ENCODE data around the gene FOSL1. TPM values are rescaled to one million over a fixed set of nuclear protein-coding genes. Genes with fewer than 3 reads are reported as not detected.
"Not testable (repeated sequence)": the region's sequence is repeated elsewhere in the genome, so short reads cannot be mapped to it uniquely, and the experiment has no call there.

FOSL1 gene
- total RNA-seq, 1 experiment from 2014 or later, result 58.8 TPM

DNA sequence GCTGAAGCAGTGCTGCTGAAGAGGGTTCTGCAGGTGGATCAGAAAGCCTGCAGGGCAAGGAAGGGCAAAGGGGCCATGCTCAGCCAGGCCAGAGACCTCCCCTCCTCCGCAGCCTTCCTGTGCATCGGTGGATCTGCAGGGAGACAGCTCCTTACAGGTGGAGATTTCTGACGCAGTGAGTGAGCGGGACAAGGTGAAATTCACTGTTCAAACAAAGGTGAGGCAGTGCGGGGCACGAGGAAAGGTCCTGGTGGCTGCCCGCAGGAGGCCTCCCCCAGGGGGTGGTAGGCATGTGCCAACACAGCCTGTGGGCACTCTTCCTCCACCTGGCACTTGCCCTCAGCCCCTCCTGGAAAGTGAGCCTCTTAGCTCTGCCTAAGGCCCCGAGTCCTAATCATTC is 50.8 kb downstream of the FOSL1 start:
- TF ChIP-seq, protein P1, sequence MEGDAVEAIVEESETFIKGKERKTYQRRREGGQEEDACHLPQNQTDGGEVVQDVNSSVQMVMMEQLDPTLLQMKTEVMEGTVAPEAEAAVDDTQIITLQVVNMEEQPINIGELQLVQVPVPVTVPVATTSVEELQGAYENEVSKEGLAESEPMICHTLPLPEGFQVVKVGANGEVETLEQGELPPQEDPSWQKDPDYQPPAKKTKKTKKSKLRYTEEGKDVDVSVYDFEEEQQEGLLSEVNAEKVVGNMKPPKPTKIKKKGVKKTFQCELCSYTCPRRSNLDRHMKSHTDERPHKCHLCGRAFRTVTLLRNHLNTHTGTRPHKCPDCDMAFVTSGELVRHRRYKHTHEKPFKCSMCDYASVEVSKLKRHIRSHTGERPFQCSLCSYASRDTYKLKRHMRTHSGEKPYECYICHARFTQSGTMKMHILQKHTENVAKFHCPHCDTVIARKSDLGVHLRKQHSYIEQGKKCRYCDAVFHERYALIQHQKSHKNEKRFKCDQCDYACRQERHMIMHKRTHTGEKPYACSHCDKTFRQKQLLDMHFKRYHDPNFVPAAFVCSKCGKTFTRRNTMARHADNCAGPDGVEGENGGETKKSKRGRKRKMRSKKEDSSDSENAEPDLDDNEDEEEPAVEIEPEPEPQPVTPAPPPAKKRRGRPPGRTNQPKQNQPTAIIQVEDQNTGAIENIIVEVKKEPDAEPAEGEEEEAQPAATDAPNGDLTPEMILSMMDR (conservative IDR thresholded peaks at IDR 0.05), result no peak
- no peak for TF ChIP-seq EZH2 (IDR thresholded peaks at IDR 0.05; ENCODE audit: low read depth)
- BruUV-seq (replicated peaks), result no TSS peak
- no peaks in the 10 kb centered on the region for H3K4me1 ChIP-seq (replicated peaks; ENCODE audit: insufficient read depth)

DNA sequence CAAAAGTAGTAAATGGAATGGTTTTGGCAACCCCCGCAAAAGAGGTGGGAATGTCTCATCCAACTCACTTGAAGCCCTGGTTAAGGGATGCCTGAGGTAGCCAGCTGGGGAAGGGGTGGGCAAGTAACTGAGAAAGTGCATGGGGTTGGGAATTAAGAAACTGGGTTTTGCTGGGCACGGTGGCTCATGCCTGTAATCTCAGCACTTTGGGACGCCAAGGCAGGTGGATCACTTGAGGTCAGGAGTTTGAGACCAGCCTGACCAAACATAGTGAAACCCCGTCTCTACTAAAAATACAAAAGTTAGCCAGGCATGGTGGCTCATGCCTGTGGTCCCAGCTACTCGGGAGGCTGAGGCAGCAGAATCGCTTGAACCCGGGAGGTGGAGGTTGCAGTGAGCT is 51.5 kb downstream of the FOSL1 start:
- H3K36me3 ChIP-seq (ENCODE audit: low read depth); DNase-seq; BruUV-seq (replicated peaks); H2AFZ ChIP-seq; H3K4me2 ChIP-seq; H3K27ac ChIP-seq; H3K9me2 ChIP-seq (ENCODE audit: insufficient read depth); H3K27me3 ChIP-seq (ENCODE audit: insufficient read depth, low read depth); H3K79me2 ChIP-seq (ENCODE audit: low read depth); intact Hi-C loops (cut with micrococcal nuclease; ENCODE audit: unreplicated experiment); H3K9me3 ChIP-seq (ENCODE audit: insufficient read depth, low read depth); H3K4me3 ChIP-seq; H4K20me1 ChIP-seq (ENCODE audit: insufficient read depth); H3K4me1 ChIP-seq (replicated peaks; ENCODE audit: insufficient read depth): not testable (repeated sequence)
- CTCF ChIA-PET, result interaction anchor here (0.6 to 1.1 kb wide), 3 partner anchors 25 to 259 kb away, joined by 3 read pairs; no protein-coding TSS in a partner anchor
- H3F3A ChIP-seq (ENCODE audit: insufficient read depth, low read depth), result peaks cover 43% of the 10 kb centered on the region
- POLR2A ChIA-PET (ENCODE audit: unreplicated experiment), result interaction anchor here (0.7 kb wide), 1 partner anchor 233 kb away, joined by 6 read pairs; the partner anchor contains the start of gene PCNX3

More for the DNA sequence above, 50.8 kb downstream of the FOSL1 start:
- CTCF ChIA-PET, result interaction anchor here (1.1 kb wide), 1 partner anchor 25 kb away, joined by 3 read pairs; no protein-coding TSS in a partner anchor
- POLR2A ChIA-PET (ENCODE audit: unreplicated experiment), result no interaction called here
- peak; percentile 31 to 34 for DNase-seq
- H3K4me3 ChIP-seq, result no peak overlapping the region
- H3K4me2 ChIP-seq, result no peak overlapping the region
- H3K27ac ChIP-seq, result no peak overlapping the region
- H4K20me1 ChIP-seq (ENCODE audit: insufficient read depth), result peaks cover 15% of the 10 kb centered on the region
- peaks cover 10% of the 10 kb centered on the region for H3K79me2 ChIP-seq (ENCODE audit: low read depth)
- H3K9me3 ChIP-seq (ENCODE audit: insufficient read depth, low read depth), result no peaks in the 10 kb centered on the region
- intact Hi-C loops (cut with micrococcal nuclease; ENCODE audit: unreplicated experiment), result no loop called here
- H3K36me3 ChIP-seq (ENCODE audit: low read depth), result peaks cover 8% of the 10 kb centered on the region
- no peaks in the 10 kb centered on the region for H3K9me2 ChIP-seq (ENCODE audit: insufficient read depth)
- no peak overlapping the region for H2AFZ ChIP-seq
- H3F3A ChIP-seq (ENCODE audit: insufficient read depth, low read depth), result peaks cover 43% of the 10 kb centered on the region
- H3K27me3 ChIP-seq (ENCODE audit: insufficient read depth, low read depth), result no peaks in the 10 kb centered on the region

DNA sequence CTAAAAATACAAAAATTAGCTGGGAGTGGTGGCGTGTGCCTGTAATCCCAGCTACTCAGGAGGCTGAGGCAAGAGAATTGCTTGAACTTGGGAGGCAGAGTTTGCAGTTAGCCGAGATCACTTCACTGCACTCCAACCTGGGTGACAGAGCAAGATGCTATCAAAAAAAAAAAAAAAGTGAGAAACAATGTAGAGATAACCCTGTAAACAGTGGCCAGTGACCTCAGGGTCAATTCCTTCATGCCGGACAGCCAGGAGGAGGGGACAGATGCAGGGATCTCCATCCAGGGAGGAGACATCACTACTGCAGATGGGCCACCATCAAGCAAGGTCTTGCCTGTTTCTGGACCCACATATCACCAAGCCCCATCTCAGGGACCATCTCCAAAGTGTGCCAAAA is 52.4 kb downstream of the FOSL1 start:
- CTCF ChIA-PET, result interaction anchor here (0.6 to 1.5 kb wide), 2 partner anchors 11 to 37 kb away, joined by 4 to 6 read pairs; no protein-coding TSS in a partner anchor
- Histone ChIP-seq H3F3A (ENCODE audit: insufficient read depth, low read depth) (peaks cover 40% of the 10 kb centered on the region), H3K36me3 (ENCODE audit: low read depth) (no peaks in the 10 kb centered on the region), H3K27ac (no peak overlapping the region), H2AFZ (no peak overlapping the region), H3K79me2 (ENCODE audit: low read depth) (no peaks in the 10 kb centered on the region), H3K4me2 (no peak overlapping the region), H3K9me3 (ENCODE audit: insufficient read depth, low read depth) (no peaks in the 10 kb centered on the region), H3K27me3 (ENCODE audit: insufficient read depth, low read depth) (no peaks in the 10 kb centered on the region), H3K4me1 (replicated peaks; ENCODE audit: insufficient read depth) (no peaks in the 10 kb centered on the region), H3K9me2 (ENCODE audit: insufficient read depth) (no peaks in the 10 kb centered on the region), H3K4me3 (no peak overlapping the region), H4K20me1 (ENCODE audit: insufficient read depth) (no peaks in the 10 kb centered on the region)
- intact Hi-C loops (cut with micrococcal nuclease; ENCODE audit: unreplicated experiment), result no loop called here
- TF ChIP-seq EZH2 (IDR thresholded peaks at IDR 0.05; ENCODE audit: low read depth), result no peak
- TF ChIP-seq, protein P1 (conservative IDR thresholded peaks at IDR 0.05), result no peak
- DNase-seq, result no peak
- no TSS peak for BruUV-seq (replicated peaks)
- POLR2A ChIA-PET (ENCODE audit: unreplicated experiment), result interaction anchor here (0.7 kb wide), 1 partner anchor 59 kb away, joined by 21 read pairs; no protein-coding TSS in a partner anchor
